RKO (cell line): ENCODE data around the gene DROSHA.
A peak's percentile ranks its signal among the peaks of the same experiment; 100 is the strongest.

ENCODE experiments used
- DNase-seq: peaks from one replicate; pipeline ENCODE4 v3.0.0-alpha.2; 2016; ENCODE audit warnings: low spot score

DROSHA gene

GRCh38 chr5:31516802-31517201 lies 15.1 kb downstream of the DROSHA start:
- no peak for DNase-seq

GRCh38 chr5:31511305-31511704 lies 20.6 kb downstream of the DROSHA start:
- DNase-seq: no peak

DNA sequence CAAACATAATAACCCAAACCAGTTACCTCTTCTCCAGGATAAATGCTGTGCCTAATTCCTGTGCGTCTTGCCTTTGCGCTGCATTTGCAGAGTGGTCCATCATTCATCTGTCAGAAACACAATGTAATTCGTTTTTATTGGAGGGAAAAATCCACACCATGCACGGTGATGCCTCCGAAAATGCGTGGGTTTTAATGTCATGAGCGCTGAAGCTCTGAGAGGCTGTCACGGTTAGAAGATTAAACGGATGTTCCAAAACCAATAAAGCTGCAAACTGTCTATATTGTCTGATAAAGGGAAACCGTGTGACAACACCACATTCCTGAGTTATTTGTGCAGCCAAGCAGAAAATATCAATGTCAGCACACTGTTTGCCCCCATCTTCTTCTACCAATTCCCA lies 27.4 kb downstream of the DROSHA start:
- DNase-seq: no peak

DNA sequence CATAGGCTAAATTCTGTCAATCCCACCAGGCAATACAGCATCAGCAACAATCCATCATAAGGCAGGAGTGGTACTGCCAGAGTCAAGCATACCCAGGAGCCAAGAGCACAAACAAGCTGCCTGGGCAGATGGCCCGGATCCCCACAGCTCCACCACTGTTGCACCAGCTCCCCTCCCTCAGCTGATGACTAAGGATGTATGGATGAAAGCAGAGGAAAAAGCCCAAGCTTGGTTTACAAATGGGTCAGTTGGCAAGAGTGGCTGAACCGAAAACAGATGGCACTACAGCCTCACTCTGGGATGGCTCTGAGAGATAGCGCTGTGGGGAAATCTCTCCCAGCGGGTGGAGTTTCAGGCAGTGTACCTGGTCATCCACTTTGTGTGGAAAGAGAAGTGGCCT lies 29.4 kb downstream of the DROSHA start:
- no peak for DNase-seq

DNA sequence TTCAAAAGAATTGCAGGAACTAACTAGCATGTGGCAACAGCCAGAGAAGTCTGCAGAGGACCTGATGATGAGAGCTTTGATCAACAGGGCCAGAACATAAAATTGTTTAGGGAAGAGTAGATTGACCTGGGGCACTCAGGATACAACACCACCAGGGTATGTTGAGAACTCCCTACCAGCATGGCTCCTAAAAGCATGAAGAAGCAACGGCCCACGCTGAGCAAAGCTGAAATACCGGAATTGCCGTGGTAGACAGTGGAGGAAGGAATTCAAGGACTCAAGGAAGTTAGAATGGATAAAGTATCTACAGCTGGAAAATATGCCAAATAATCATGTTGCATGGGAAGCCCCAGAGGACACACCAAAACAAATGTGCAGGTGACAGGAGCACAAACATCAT lies 31.6 kb downstream of the DROSHA start:
- no peak for DNase-seq

DNA sequence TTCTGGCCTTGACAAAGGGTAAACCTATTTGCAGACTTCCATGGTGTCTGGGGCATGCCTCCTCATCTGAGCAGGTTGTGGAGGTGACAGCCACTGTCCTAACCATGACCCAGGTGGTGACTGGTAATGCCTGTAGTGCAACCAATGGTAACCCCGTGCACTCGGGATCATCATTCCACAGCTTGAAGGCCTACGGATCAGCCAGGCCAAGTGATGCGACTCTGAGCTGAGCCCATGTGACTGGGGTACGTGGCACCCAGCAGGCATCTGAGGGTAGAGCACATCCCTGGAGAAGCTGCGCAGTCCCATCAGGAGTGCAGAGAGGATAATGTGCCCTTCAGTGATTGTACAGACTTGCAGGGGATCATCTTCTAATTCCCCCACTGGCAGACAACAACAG lies 35.0 kb downstream of the DROSHA start:
- DNase-seq: no peak

DNA sequence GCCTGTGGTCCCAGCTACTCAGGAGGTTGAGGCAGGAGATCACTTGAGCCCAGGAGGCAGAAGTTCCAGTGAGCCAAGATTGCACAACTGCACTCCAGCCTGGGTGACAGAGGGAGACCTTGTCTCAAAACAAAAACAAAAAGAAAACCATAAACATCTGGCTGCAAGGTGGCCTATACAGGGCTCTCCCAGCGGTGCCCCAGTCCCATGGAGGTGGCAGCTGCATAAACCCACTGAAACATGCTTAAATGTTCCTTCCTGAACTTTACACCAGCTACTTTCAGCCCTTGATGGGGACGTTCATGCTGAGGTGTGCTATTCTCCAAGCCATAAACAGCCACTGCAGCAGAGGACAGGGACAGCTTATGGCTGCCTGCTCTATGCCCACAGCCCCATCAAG lies 35.6 kb downstream of the DROSHA start:
- no peak for DNase-seq

- DNase-seq: no peak
Observed at GRCh38 chr5:31495336-31495735, 36.6 kb downstream of the DROSHA start.

DNA sequence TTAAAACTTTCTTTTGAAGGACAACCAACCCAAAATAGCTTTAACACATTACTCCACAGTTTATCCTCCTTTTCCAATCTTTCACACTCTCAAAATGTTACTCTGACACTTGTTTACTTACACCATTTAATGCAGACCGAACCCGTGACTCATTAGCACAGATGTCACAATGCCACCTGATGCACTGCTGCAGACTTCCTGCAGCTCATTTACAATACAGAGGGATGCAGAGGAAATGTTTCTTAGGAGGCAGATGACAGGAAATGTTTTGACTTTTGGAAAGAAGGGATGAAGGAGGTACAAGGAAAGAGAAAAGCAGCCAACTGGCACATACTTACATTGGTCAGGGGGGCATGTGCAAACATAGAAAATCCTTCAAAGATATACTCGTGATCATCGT lies 39.0 kb downstream of the DROSHA start:
- peak; percentile 10 for DNase-seq

DNA sequence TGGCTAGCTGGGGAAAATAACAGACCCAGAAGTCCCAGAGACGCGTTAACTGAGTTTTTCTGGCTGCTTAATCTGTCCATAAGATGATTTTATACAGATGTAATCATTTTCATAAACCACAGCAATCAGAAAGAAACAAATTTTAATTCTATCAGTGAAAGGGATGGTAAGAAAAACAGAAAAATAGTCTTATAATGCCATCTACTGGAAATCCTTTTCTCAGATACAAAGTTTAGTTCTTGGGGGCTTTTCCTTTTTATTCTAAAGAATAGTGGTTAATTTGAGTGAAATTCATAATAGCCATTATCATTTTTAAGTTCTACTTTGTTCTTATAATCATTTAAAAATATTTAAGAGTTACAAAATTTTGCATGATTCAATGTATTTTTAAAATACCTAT lies 44.4 kb downstream of the DROSHA start:
- DNase-seq: no peak

- no peak for DNase-seq
Observed at GRCh38 chr5:31486441-31486840, 45.5 kb downstream of the DROSHA start.

DNA sequence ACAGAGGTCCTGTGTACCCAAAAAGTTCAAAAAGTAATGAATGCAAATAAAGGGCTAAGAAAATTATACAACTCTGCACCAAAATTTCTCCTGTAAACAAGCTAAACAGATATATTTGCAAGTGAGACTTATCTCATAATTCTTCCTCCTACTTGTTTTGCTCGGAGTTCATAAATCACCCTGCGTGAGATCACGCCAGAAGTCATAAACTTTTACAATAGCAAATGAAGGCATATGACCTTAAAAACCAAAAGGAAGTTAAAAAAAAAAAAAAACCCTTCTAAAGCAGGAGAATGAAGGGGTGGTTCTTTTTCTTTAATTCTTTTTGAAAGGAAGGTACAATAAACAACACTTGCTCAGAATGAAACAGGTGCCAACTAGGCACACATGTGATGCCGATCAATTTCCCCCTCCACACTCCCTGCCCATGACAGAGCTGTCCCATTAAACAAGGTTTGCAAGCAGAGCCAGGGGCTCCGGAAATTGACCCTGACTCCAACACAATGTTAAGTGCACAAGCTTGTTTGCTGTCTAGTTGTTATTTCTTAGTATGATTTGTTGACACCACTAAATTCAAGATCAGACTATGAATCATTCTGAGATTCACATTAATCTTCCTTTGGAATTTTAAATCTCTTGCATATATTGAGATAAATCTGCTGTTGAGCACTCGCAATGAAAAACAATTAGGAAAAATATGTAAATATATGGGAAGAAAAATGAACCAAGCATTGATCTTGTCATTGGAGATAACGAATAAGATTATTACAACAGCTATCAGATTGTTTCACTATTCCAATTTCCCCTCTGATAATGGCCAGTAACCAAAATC lies 46.3 kb downstream of the DROSHA start:
- DNase-seq: no peak

DNA sequence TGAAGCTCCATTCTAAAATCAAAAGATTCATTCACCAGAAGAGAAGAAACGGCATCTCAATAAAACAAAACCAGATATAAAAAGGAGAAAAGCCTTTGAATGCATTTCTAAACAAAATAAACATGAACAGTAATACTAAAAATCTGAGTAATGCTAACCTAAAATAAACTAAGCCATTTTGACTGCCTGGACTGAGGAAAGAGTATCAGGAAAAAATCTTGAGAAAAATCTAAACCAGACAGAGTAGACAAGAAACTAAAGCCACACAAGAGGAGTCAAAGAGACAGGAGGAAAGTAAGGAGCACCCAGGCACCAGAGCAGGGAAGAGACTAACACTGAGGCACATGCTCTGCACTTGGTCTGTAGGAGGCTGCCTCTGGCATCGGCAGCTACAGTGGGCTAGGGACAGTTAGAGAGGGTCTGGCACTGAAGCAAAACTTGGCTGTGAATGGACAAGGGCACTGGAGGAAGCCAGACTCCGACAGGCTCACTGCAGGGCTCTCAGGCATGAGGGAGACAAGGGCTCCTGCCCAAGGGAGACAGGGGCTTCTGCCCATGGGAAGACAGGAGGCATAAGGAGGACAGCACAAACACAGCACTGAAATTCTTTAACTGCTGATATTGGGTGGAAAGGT lies 50.2 kb downstream of the DROSHA start:
- no peak for DNase-seq

DNA sequence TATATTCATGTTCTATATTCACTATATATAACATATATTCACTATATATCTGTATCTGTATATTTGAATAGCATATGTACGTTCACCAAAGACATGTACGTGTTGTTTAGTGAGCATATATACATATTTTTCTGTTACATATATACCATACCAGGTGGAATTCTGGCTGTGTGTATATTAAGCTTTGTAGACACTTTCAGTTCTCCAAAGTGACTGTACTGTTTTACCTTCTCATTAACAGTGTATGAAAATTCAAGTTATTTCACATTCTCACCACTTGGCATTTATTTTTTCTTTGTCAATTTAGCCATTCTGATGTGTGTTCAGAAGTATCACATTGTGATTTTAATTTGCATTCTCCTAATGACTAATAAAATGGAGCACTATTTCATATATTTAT lies 52.2 kb downstream of the DROSHA start:
- DNase-seq: no peak

- no peak for DNase-seq
Observed at GRCh38 chr5:31478901-31479300, 53.0 kb downstream of the DROSHA start.

DNA sequence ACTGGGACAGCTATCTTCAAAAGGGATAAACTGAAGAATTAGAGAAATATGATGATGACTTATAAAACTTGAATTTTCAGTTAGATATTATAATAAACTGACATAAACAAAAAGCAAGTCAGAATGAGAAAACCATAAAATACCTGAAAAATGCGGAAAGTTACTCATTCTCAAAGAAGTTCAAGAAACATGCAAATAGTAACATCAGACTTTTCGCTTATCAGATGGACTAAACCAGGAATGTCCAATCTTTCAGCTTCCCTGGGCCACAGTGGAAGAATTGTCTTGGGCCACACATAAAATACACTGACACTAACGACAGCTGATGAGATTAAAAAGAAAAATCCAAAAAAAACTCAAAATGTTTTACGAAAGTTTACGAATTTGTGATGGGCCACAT lies 53.9 kb downstream of the DROSHA start:
- no peak for DNase-seq

GRCh38 chr5:31477516-31477915 lies 54.4 kb downstream of the DROSHA start:
- no peak for DNase-seq

- no peak for DNase-seq
Observed at GRCh38 chr5:31476738-31477141, 55.2 kb downstream of the DROSHA start.

- no peak for DNase-seq
Observed at GRCh38 chr5:31471916-31472315, 60.0 kb downstream of the DROSHA start.

DNA sequence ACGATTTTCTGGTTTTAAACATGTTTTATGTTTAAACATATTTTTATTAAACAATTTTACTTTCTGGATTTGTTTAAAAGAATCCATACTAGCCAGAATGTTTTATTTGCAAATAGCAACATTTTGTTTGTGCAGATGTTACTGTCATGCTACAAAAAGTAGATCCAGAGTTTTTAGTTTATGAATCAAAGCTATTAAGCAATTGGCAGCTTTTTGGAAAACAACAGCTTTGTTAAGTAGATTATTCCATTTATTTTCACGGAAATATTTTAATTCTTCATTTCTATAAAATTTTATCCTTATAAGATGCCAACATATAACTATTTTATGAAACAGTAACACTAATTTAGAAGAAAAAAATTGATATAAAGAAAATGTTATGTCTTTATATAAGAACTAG lies 60.9 kb downstream of the DROSHA start:
- DNase-seq: no peak

DNA sequence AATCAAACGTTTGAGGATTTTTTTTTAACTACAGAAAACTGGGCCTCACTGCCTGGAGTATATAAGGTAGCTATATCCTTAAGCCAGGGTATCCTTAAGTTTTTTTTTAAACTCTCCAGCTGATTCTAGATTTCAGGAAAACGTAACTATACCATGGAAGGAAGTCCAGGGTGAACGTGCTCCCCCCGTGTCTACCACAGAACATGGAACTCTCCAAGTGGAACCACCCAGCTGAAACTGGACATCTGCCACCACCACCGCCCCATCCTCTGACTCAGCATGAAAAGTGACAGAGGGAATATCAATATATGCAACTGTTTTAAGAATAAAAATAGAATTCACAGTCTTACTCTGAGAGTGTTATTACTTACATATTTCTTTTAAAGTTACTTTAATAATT lies 61.3 kb downstream of the DROSHA start:
- no peak for DNase-seq

DNA sequence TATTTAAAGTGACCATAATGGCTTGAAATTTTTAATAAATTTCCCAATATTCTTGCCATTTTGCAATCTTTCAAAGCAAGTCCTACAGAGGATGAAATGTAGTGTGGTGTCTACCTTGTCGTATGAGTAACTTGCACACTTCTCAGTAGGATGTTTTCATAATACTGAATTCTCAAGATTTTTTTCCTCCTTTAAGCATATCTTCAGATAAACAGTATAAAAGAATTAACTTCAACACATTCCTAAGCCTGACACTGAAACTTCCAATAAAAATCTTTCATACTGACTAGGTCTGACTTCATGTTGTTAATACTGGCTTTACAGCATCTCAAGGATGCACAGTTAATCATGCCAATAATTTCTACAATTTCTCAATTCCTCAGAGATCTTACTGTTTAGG lies 62.0 kb downstream of the DROSHA start:
- DNase-seq: no peak

DNA sequence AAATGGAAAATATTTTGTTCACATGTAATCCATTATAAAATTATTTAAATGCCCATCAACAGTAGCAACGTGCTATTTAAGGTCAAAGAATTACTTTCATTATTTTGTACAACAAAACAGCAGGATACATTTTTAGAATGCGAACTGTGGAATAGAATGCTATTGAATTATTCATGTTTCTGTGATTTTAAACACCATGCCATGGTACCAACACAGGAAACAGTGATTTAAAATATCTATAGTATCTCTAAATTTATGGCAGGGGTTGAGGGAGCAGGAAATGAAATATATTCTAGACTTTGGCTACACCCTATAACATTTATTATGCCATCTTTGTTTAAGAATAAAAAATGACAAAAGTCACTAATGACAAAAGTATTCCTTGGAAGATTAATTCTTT lies 62.4 kb downstream of the DROSHA start:
- no peak for DNase-seq

GRCh38 chr5:31465291-31465690 lies 66.6 kb downstream of the DROSHA start:
- no peak for DNase-seq
